GM18511 (cell line): ENCODE results near the gene SUN1.

ENCODE experiments used
- ATAC-seq: cut with Tn5 transposase; IDR thresholded peaks from one replicate; pipeline ENCODE4 v1.9.1; 2021; ENCODE audit warnings: mild to moderate bottlenecking, moderate library complexity; ENCODE audit not compliant: unreplicated experiment

The SUN1 gene

DNA sequence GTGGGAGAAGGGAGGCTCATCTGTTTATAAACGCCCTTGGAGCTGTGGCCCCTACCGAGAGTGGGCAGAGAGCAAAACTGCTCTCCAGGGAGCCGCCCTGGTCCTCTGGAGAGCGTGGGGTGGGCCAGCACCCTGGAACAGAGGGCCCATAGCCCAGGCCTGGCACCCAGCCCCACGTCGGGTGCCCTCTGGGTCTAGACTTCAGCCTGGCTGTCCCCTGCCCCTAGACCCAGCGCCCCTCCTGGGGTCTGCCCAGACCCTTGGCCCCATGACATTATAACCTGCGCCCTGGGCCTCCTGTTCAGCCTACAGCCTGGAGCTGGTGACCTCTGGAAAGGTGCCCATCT lies 68.7 kb downstream of the SUN1 start:
- ATAC-seq = no peak

- ATAC-seq = no peak
Observed at GRCh38 chr7:901388-902154, 69.3 kb downstream of the SUN1 start.

DNA sequence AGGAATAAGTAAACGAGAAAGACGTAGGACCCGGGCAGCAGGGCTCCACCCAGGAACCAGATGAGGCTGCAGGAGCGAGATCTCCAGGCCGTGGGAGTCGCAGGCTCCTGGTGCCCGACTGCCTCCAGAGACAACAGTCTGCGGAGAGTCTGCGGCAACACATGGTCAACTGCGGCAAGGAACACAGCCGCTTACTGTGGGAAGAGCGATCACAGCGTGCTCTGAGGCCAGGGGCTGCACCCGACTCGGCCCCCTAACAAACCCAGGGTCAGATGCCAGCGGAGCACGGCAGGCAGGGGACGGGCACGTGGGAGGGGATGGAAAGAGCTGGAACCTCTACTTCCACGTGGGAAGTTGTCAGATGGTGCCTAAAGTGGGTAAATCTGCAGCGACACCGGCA lies 70.7 kb downstream of the SUN1 start:
- ATAC-seq = no peak

- ATAC-seq = no peak
Observed at GRCh38 chr7:903921-904755, 71.9 kb downstream of the SUN1 start.

DNA sequence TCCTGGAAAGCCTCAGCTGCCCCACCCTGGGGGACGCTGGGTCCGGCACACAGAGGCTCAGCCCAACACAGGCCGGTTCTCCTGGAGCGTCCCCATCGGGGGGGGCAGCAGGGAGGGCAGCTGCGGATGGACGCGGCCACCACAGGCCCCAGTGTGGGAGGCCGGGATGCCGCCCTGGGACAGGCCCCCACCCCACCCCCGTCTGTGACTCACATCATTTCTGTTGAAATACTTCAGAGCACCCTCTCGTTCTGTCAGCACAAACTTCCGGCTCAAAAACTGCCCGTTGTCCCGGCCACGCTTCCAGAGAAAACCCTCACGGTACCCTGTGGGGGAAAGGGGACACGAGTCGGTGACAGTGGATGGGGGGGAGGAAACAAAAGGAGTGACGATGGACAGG lies 72.6 kb downstream of the SUN1 start:
- no peak for ATAC-seq

DNA sequence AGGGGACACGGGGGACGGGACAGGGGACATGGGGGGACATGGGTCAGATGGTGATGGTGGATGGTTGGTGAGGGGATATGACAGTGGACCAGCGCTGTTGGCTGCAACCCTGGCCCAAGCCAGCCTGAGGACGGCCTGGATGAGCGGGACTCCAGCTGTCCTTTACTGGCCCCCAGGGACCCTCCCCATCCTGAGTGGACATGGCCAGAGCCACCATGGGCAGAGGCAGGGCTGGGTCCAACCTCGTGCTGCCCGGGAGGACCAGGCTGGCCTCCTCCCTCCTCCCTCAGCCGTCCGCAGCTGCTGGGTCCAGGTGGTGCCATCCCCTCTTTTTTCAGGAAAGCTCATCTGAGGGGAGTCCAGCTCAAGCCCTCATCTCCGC lies 74.5 kb downstream of the SUN1 start:
- ATAC-seq = no peak

DNA sequence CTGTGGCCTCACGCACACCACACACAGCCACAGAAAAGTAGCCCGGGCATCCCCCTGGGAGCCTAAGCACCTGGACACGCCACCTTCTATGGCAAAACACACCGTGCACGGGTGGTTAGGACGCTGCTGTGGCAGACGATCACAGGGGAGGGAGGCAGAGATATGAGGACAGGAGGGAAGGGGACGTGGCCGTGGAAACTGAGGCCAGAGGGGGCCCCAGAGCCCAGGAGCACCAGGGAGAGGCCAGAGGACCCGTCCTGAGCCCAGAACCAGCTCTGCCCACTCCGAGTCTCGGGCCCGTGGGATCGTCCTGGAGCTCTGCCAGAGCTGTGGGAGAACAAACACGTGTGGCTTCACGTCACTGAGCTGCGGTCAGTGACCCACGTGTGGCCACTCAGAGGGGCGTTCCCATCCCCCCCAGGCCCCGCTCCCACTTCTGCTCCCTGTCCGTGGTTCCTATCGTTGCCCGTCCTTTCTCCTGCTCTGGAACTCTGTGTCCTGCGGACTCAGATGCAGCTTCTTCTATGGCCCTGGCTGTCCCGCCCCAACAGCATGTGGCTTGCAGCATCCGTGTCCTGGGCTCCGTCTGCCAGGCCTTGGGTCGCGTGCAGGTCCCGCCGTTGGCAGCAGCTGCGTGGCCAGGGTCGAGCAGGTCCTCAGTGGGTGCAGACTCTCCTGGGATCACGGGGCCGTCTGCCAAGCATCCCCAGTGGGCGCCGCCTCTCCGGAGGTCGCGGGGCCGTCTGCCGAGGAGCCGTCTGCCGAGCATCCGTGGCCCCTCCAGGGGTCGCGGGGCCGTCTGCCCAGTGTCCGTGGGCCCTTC lies 75.1 kb downstream of the SUN1 start:
- ATAC-seq = no peak

DNA sequence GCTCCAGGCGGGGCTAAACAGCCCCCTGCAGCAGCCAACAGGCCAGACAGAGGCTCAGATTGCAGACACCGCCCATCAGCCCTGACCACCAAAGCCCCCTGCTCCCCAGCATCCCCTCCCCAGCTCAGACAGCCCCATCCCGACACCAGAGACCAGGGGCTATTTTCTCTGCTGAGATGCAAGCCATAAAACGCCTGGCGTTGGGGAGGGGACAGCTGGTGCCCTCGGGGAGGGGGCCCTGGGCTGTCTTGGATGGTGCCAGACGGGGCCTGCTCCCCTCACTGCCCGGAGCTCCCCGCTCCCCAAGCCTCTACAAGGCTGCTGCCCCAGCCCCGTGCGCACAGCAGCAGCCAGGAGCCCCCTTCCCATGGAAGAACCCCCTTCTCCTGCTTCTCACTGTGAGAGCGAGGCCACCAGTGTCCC lies 75.9 kb downstream of the SUN1 start:
- no peak for ATAC-seq

DNA sequence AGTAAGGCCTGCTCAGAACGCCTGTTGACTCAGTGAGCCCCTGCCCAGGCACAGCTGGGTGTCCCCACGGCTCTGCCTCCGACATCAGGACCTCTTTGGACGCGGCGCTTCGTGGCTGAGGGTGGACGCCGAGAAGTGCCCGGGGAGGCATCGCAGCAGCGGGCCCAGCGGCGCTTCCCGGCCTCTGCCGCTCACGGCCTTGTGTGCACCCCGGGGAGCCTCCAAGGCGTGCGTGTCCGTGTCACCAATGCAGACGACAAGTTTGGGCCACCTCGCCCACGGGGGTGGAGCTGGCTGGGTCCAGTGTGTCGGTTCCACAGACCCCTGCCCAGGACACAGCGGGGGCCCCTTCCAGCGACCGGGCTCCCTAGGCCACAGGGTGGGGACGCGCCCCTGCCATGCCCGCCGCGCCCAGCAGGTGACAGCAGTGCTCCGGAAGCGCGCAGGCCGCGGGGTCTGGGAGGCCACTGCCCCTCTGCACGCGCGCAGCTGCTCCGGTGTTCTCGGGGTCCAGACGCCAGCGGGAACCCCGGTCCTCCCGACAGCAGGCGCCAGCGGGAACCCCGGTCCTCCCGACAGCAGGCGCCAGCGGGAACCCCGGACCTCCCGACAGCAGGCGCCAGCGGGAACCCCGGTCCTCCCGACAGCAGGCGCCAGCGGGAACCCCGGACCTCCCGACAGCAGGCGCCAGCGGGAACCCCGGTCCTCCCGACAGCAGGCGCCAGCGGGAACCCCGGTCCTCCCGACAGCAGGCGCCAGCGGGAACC lies 76.5 kb downstream of the SUN1 start:
- peak; percentile 85 for ATAC-seq

DNA sequence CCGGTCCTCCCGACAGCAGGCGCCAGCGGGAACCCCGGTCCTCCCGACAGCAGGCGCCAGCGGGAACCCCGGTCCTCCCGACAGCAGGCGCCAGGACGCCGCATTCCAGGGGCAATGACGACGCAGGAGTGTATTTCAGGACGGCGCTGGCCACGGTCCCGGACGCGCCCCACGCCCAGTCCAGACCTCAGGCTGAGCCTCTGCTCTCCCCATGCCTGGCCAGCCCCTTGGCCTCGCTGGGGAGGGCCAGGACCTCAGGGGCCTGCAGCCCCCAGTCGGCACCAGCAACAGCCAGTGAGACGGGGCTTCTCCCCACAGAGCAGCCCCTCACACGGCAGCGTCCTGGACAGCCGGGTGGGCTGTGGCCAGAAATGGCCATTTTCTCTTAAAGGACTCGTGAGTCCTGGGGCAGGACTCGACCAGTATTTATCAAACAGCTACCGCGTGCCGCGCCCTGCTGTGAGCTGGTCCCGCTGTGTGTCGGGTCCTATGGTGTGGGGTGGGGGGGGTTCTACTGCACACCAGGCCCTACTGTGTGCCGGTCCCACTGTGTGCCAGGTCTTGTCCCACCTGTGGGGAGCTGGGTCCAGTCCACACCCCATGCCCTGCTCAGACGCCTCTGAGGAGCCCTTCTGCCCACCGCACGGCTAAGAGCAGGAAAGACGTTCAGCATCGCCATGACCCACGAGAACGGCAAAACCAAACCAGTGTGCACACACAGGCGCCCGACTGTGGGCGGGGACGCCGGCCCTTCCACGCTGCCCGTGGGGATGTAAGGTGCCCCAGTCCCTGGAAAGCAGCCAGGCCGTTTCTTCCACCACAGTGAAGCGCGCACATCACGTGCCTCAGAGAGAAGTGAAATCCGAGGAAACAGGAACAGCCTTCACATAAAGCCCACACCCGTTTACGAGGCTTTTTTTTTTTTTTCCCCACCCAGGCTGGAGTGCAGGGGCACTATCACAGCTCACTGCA lies 77.4 kb downstream of the SUN1 start:
- no peak for ATAC-seq

DNA sequence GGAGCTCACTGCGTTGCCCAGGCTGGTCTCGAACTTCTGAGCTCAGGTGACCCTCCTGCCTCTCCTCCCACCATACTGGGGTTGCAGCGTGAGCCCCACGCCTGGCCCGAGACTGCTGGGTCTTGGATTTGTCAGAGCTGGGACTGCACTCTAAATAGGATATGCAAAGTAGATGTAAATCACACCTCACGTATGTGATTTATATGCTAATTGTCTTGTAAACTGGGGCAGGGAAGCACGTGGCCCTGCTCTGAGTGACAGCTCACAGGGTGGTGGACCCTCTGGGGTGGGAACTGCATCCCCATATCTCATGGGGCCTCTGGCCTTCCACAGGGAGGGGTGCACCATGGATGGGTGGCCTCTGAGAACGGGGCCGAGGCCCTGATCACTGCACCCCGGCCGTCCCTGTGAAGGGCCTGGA lies 78.2 kb downstream of the SUN1 start:
- ATAC-seq = no peak

DNA sequence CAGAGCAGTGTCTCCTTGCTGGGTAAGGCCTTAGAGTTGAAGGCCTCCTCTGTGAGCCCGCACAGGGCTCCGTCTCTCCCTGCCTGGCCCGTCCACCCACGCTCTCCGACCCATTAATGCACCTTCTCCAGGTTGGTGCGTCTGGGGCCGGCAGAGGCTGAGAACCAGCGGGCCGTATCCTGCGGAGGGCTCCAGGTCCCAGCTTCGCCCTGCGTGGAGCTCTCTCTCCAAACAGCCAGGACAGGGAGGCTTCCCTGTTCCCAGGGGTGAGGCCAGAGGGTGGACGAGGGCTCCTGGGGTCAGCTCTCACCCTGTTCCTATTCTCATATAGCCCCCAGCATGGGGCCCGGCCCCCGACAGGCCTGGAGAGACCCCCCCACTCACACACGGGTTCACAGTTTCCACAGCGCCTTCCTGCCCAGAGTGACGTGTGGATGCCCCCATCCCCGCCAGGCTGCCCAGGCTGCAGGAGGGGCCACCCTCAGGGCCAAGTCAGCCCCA lies 78.7 kb downstream of the SUN1 start:
- ATAC-seq = no peak

DNA sequence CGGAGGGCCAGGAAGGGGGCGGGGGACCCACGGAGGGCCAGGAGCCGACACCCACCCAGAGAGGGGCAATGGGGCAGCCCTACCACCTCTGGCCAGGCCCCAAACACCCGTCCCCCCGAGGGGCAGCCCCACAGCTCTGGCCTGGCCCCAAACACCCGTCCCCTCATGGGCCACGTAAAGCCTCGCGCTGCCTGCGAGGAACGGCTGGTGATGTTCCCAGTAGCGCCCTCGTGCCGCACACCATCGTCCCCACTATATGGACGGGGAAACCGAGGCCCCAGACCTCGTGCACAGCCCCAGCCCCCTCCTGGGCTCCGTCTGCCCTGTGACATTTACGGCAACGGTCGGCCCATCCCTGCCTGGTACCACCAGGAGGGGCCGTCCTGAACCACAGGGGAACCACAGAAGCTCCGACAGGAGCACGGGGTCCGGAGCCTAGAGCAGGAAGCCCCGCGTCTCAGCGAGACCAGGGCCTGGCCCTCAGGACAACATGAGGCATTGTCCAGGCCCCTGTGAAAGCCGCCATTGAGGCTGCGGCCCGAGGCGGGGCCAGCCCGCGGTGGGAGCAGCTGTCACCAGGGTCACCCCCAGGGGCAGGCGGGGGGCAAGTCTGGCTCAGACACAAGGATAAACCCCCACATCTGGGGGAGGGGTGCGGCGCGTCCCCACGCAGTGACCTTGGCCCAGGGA lies 79.7 kb downstream of the SUN1 start:
- no peak for ATAC-seq

GRCh38 chr7:913736-914520 lies 81.7 kb downstream of the SUN1 start:
- no peak for ATAC-seq

- no peak for ATAC-seq
Observed at GRCh38 chr7:914521-915194, 82.4 kb downstream of the SUN1 start.

DNA sequence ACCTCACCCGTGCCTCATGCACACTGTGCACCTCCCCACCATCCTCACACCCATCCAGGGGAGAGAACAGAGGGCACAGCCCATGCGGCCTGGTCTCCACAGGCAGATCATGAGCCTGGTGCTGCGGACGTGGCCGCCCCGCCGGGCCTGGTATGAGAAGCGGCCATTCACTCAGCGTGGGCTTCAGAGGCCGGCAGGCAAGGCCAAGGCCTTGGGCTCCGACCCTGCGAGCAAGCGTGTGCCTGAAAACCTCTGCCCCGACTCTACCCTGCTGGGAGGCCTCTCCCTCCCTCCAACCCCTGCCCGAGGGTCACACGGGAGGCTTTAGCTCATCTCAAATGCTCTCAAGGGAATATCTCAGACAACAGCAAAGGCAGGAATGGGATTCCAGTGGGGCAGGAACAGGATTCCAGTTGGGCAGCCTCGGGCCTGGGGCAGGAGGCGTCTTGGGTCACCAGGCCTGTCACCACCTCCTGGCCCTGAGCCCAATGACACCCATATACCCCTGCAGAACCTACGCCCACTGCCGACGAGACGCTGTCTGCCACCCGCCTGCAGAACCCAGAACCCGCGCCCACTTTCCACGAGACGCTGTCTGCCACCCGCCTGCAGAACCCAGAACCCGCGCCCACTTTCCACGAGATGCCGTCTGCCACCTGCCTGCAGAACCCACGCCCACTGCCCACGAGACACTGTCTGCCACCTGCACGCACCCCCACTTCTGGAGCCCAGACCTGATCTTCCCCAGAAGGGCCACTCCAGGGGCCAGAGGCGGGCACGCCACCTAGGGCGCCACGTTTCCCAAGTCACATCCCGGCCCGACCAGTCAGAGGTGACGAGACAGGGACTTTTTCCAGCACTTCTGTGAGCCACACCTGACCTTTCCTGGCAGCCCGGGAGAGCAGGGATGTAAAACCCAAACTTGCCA lies 83.3 kb downstream of the SUN1 start:
- ATAC-seq = no peak
